C4-2B (cell line): Measurements from ENCODE around the gene SLC9B2.

ENCODE experiments used
- H3K27ac ChIP-seq: fragments of 450-650 bp; 2 replicates; pipeline ENCODE4 v1.5.1; 2017
- CTCF ChIP-seq: fragments of 450-650 bp; conservative IDR thresholded peaks from 2 replicates; pipeline ENCODE4 v1.5.1; 2017; ENCODE audit warnings: mild to moderate bottlenecking
- ZFX ChIP-seq: fragments of 450-650 bp; IDR thresholded peaks from 2 replicates; pipeline ENCODE4 v1.6.1; 2017

SLC9B2 gene

GRCh38 chr4:103018391-103019307 lies 57.9 kb downstream of the SLC9B2 start:
- TF ChIP-seq CTCF: no peak
- no peak for TF ChIP-seq ZFX
- H3K27ac ChIP-seq: peak overlapping the region; percentile 69

- no peak overlapping the region for H3K27ac ChIP-seq
- TF ChIP-seq ZFX (no peak), CTCF (no peak)
Measured at GRCh38 chr4:103012551-103012950, 64.0 kb downstream of the SLC9B2 start.

- no peak for TF ChIP-seq ZFX
- no peak for TF ChIP-seq CTCF
- H3K27ac ChIP-seq: 0 out of 2 replicates have a peak overlapping the region, but pooled peaks have one; percentile 38
Measured at GRCh38 chr4:103012060-103012459, 64.5 kb downstream of the SLC9B2 start.

- TF ChIP-seq ZFX (no peak), CTCF (no peak)
Measured at GRCh38 chr4:103011378-103012025, 65.1 kb downstream of the SLC9B2 start.

GRCh38 chr4:103010804-103011203 lies 65.8 kb downstream of the SLC9B2 start:
- H3K27ac ChIP-seq: no peak overlapping the region; the same call in 1 of the 2 replicates
- no peak for TF ChIP-seq ZFX
- TF ChIP-seq CTCF: no peak

More at GRCh38 chr4:103011378-103012025, 65.1 kb downstream of the SLC9B2 start:
- H3K27ac ChIP-seq: peak overlapping the region; percentile 38

GRCh38 chr4:103008875-103009729 lies 67.5 kb downstream of the SLC9B2 start:
- TF ChIP-seq ZFX (no peak), CTCF (peak; percentile 84)
- H3K27ac ChIP-seq: no peak overlapping the region

GRCh38 chr4:103002551-103002950 lies 74.0 kb downstream of the SLC9B2 start:
- TF ChIP-seq ZFX (no peak), CTCF (no peak)
- H3K27ac ChIP-seq: no peak overlapping the region
